ENCODE measurements around the gene TMC8.
"Not testable (repeated sequence)": the region's sequence is repeated elsewhere in the genome, so short reads cannot be mapped to it uniquely, and the experiment has no call there.

TMC8 gene

DNA sequence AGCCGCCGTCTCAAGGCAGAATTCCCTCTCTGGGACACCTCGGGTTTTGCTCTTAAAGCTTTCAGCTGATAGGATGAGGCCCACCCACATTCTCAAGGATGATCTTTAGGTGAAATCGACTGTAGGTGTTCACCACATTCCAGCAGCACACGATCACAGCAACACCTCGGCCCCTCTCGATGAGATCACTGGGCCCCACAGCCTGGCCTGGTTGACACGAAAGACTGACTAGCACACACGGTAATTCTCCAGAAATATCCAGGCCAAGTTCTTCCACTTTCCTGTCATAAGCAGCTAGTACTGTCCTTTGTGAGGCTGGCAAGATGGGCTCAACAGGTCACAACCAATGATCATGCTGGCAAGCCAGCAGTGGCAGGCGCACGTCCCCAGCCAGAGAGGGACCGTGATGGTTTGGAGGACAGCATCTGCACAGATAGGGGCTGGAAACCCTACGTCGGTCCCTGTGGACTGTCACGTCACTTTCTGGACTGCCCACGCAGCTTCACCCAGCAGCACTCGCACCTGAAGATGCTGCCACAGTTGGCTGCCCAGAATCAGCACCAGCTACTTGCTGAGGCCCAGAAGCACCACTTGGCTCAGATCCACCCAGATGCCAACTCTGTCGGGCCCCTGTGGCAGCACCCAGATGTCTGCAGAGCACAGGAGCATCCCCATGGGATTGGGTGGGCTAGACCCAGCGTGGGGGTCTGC, 19.4 kb upstream of the TMC8 start:
- no peak for DNase-seq

DNA sequence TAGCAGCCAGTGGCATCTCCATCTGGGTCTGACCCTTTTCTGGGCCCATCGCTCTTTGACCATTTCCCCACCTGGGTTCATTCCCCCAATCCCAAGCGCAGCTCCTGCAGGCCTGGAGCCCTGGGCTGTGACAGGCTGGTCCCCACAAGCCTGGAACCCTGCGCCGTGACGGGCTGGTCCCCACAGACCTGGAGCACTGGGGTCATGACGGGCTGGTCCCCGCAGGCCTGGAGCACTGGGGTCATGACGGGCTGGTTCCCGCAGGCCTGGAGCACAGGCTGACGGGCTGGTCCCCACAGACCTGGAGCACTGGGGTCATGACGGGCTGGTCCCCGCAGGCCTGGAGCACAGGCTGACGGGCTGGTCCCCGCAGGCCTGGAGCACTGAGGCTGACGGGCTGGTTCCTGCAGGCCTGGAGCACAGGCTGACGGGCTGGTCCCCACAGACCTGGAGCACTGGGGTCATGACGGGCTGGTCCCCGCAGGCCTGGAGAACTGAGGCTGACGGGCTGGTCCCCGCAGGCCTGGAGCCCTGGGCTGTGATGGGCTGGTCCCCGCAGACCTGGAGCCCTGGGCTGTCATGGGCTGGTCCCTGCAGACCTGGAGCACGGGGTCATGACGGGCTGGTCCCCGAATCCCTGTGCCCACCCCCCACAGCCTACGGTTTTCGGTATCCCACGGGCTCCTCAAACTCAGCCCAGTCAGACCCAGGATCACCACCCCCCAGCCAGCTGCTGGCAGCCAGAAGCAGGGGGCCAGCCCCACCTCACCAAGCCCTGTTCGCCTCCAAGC, 18.6 kb upstream of the TMC8 start:
- no peak for DNase-seq

DNA sequence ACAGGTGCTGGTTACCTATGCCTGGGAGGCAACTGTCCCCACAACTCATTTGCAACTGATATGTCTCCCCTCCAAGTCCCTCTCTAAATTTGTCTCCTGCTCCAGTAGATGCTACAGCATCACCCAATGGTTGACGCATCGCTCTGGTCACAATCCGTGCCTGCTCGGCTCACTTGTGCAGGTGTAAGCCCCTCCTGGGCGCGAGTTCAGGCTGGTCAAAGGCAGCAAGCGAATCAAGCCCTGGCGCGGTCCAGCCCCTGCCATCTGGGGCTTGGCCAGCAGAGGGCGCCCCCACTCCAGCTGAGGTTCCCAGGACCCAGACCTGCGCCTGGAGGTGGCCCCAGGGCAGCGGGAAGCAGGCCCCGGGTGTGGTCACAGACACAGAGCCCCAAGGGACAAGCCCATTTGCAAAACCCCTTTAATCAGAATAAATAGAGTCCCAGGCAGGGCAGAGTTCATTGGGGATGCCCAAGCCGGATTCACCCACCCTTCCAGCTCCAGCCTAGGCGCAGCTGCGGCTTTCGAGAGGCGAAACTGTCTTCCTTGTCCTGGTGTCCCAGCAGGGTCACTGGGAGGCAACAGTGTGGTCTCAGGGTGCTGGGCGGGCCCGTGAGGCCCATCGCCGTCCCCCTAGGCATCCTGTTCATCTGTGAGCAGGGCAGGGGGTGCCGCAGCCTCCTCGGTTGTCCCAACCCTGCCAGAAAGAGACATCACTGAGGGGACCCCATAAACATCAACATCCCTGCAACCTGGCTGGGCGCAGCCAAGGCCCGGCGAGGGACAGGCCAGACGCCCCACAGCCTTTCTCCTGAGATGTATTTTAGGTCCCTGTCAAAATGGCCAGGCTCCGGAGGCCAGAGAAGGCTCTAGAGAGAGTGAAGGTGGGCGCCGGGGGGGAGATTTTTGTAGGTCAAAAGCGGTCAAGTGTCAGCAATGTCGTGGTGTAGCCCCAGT, 17.8 kb upstream of the TMC8 start:
- DNase-seq, result peak; percentile 98

DNA sequence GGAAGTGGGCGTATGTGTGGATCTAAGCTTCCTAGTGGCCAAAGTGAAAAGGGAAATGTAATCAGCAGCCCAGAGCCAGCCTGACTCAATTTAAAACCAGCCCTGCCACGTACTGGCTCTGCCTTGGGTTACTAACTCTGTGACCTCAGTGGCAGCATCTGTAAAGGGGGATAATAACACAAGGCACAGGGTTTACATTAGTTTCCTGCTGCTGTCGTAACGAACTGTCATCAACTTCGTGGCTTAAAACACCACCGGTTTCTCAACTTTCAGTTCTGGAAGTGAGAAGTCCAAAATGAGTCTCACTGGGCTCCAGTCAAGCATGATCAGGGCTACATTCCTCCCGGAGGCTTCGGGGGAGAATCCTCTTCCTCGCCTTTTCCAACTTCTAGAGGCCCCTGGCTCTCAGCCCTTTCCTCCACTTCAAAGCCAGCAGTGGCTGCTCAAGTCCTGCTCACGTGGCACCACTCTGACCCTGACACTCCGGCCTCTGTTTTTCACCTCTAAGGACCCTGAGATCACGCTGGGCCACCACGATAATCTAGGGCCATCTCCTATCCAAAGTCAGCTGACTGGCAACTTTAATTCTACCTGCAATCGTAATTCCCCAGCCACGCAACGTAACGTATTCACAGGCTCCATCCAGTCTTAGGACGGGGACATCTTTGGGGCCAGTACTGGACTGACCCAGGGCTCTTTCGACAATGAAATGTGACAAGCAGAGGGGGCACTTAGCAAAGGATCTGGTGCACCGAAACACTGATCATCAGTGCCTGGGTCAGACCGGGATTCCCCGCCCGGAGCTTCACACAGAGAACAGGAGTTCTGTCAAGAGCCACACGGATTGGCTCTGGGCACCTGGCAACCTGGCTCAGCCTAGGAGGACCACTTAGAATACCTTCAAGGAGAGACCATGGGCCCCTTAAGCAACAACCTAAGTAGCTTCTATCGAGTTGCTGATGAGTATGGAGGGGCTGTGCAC, 16.5 kb upstream of the TMC8 start:
- DNase-seq, result no peak

DNA sequence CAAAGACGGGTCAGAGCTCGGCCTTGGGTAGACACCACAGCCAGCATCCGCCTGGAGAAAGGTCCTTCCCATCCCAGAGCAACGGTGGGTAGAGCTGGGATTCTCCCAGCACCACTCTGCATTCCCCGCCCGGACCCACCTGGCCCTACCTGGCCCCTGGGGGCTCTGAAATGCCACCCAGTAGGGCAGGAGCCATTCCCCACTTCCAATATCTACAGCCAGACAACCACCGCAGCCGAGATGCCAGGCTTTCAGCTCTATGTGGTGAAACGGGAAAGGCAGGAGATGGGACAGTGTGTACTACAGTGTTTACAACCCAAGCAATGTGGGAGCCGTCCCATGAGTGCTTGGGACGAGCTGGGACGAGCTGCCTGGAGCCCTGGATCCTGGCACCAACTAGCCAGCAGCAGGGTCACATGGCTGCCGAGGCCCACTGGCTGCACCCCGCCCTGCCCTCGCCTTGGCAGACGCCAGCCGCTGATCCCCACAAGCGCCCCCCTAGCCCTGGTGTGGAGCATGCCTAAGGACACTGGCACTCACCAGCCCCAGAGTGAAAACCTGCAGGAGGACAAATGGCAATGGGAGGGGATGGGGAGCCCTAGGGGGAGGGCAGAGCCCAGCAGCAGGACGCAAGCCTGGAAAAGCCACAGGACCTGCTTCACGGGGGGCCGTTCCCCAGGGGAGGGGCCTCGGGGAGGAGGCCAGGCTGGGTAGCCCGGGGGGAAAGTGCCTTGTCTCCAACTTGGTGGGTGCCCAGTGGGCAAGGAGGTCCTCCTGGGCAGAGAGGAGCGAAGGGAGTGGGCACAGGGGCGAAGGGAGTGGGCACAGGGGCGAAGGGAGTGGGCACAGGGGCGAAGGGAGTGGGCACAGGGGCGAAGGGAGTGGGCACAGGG, 15.5 kb upstream of the TMC8 start:
- no peak for DNase-seq

DNA sequence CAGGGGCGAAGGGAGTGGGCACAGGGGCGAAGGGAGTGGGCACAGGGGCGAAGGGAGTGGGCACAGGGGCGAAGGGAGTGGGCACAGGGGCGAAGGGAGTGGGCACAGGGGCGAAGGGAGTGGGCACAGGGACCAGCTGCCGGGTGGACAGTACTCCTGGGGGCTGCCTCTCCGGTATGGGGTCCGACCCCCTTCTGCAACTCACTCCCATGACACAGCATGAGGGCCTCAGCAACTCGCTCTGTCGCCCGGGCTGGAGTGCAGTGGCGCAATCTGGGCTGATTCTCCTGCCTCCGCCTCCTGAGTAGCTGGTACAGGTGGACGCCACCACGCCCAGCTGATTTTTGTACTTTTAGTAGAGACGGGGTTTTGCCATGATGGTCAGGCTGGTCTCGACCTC, 14.8 kb upstream of the TMC8 start:
- not testable (repeated sequence) for DNase-seq

DNA sequence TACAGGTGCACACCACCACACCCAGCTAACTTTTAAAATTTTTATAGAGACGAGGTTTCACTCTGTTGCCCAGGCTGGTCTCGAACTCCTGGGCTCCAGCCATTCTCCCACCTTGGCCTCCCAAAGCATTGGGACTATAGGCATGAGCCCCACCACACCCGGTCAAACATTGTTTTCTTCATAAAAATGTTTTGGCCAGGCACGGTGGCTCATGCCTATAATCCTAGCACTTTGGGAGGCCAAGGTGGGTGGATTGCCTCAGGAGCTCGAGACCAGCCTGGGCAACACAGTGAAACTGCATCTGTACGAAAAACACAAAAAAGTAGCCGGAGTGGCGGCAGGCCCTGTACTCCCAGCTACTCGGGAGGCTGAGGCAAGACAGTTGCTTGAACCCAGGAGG, 14.2 kb upstream of the TMC8 start:
- no peak for DNase-seq

DNA sequence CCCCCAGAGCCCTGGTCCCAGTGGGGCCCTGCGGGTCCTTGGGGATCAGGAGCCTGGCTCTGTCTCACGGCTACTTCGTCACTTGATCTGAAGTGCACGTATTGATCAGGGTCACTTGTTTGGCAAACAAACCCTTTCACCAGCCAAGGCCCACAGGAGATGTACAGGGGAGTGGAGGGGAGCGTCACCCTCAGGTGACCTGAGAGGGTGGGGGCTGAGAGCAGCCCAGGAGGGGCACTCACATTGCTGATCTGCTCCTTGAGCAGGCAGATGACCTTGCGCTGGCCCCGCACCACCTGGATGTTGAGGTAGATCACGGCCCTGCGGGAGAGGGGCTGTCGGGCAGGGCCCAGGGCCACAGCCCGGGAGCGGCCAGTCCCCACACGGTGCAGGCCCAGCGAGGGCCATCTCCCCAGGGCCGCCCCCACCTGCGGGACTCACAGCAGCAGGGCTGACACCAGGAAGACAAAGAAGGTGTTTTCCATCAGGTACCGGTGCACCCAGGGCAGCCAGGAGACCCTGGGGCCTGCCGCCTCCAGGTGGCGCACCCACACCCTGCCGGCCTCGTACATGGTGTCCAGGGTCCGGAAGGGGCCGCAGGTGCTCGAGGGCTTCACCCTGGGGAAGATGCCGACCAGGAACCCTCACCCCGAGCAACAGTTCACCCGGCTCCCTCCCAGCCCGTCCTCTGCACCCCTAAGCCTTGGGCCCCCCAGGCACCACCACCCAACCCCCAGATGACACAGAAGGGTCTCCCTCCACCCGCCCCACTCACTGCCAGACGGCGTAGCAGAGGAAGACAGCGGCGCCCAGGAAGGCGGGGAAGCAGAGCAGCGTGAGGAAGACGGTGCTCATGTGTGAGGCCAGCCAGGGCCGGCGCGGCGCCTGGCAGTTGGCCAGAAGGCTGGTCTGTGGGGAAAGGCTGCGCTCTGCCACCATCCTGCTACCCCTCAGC, 13.3 kb upstream of the TMC8 start:
- no peak for DNase-seq

DNA sequence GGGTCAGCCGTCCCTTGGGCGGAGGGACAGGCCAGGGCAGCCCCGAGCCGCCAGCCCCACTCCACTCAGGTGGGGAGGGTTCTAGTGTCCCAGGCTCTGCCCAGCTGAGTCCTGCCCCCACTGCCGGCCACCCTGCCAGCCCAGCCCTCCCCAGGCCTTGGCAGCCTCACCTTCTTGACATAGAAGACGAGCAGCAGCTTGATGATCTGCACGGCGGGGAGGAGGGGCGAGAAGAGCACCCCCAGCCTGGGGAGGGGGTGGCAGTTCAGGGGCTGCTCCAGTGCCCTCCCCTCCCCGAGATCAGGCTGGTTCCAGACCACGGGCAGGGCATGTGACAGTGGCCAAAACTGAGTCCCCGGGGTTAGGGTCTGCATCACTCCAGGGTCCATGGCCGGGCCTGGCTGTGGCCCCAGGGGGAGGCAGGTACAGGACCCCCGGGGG, 11.8 kb upstream of the TMC8 start:
- DNase-seq, result no peak

DNA sequence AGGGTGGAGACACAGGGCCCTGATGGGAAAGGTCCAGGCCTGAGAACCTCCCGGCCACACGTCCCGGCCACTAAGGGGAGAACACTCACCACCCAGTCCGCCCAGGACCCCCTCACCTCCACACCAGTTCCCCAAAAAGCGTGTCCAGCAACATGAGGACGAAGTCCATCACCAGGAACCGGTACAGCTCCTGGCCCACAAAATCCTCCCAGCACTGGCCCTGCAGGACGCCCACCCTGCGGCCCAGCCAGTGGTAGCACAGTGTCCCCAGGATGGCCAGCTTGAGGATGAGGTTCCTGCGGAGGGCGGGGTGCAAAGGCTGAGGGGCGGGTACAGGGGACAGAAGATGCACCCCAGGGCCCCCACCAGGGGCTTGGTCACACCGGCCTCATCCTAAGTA, 10.0 kb upstream of the TMC8 start:
- DNase-seq, result no peak

DNA sequence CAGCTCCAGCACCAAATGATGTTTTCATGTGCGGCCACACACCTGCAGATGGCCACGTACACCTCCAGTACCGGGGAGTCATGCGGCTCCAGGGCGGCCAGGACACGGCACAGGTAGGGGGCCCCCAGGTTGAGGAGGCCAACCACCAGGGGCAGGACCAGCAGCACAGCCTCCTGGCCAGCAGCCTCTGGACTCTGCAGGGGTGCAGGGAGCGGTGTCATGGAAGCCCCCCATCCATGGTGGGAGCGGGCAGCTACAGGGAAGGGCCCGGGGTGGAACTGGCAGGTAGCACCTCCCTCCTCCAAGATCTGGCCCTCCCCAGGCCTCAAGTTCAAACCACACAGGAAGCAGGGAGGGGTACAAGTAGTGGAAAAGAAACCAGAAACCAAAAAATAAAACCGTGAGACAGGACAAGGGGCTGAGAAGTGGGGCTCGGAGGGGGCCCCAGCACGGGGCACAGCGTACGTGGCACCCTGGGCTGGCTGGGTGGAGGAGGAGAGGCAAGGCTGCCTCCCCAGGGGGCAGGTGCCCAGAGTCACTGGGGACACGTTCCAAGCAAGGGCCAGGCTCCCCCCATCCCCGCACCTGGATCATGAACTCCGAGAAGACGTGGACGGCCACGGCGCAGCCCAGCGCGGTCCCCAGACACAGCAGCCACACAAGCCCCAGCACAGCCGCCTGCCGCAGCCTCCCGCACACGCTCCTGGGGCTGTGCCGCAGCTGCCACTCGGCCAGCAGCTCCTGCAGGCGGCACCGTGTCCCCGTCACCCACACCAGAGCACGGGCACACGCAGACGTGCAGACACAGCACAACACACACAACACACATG, 9.4 kb upstream of the TMC8 start:
- no peak for DNase-seq

DNA sequence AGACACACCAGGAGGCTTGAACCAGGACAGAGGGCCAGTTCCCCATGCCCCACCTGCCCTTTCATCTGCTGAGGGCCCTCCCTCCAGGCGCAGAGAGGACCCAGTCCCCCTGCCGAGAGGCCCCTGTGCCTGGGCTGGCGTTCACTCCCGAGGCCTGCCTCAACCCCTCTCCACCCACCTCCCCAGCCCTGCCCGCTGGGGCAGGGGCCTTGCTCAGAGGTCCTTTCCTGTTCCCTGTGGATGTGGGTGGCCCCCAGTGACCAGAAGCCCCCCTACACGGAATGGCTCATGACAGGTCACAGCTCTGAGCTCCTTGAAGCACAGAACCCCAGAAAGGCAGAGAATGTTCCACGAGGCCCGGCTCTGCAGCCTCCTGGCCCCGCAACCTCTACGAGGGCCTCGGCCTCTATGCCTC, 8.8 kb upstream of the TMC8 start:
- DNase-seq, result peak; percentile 82

DNA sequence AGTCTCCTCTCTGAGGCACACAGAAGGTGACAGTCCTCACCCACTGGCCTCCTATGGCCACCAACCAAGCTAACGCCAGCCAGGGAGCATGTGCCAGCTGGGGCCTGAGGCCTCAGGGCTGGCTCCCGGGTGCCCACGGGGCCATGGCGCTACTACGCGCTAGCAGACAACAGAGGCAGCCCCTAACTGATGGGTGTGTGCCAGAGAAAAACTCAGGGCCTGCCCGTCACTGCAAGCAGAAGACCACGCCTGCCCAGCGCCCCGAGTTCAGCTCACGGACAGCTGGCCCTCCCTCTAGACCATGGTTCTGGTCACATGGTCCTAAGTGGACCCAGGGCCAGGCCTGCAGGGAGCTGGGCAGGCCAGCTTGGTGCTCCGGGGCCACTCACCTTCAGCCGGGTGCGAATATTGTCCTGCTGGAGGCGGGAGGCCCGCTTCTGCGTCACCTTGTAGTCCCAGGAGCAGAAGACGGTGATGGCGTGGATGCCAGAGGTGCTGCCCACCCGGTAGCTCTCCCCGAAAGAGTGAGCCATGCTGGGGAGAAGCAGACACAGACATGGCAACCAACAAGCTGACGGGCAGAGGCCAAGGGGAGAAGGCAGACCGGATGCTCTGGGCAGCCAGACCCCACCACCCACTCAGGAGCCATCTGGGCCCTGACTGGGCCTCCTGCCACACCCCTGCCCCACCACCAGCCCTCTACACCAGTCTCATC, 8.2 kb upstream of the TMC8 start:
- no peak for DNase-seq

DNA sequence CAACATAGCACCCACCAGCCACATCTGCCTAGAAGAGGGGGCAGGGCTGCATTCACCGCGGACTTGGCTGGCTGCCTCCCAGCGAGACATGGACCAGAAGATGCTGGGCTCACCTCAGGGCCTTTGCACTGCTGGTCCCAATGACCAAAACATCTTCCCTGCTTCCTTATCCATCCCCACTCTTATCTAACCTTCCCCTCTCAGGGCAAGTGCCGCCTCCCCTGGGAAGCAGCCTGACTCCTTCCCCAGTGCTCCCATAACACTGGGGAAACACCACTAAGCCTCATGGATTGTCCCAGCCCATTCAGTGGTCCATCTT, 7.7 kb upstream of the TMC8 start:
- DNase-seq, result peak; percentile 66

DNA sequence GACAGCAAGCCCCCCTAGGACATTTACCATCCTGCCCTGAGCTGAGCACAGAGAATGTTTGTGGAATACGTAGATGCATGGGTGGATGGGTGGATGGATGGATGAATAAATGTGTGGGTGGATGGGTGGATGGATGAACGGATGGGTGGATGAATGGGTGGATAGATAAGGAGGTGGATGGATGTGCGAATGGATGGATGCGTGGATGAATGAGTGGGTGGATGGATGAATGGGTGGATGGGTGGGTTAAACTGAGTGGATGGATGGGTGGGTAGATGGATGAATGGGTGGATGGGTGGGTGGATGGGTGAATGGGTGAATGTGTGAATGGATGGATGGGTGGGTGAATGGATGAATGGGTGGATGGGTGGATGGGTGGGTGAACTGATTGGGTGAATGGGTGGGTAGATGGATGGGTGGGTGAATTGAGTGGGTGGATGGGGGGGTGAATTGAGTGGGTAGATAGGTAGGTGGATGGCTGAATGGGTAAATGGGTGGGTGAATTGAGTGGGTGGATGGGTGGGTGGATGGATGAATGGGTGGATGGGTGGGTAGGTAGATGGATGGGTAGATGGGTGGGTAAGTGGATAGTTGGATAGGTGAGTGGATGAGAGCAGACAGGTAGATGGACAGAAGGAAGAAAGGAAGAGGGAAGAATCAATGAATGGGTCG, 7.2 kb upstream of the TMC8 start:
- DNase-seq, result no peak

DNA sequence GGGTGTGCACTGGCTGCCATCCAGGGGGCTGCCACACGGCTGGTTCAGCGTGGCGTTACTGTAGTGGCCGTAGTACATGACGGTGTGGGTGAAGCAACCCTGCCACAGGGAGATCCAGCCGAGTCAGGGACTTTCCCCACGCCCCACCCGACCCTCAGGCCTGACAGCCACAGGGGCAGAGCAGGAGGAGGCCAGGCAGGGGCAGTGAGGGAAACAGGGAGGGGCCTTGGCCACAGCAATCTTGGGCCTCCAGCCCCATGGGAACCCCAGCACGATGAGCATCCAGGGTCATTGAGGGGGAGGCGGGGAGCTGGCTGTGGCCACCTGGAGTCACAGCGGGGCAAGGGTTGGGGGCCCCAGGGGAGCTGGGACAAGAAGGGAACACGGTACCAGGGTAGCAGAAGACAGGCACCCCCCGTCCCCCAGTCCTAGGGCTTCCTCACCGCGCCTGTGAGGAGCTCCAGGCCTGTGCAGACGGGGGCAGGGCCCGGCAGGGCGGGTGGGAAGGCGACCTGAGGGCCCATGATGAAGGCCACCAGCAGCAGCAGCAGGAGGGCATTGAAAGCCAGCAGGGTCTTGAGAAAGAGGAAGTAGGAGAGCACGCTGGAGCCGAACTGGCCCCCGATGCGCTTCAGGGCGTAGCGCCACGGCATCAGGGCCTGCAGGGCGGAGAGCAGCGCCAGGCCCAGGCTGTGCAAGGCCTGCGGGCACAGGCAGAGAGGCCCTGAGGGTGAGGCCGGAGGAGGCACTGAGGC, 6.3 kb upstream of the TMC8 start:
- DNase-seq, result peak; percentile 75

DNA sequence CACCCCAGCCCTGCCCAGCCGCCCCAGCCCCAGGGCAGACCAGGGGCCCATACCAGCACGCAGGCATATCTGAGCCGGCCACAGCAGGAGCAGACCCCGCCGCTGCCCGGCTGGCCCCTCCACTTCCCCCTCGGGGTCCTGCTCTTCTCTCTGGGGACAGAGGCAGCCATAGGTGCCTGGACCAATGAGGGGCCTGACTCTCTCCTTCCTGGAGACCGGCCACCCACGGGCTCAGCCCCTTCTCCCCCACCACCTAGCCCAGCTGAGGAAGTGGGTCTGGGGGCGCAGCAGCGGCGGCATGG, 5.8 kb upstream of the TMC8 start:
- no peak for DNase-seq
